Sigmoid colon (tissue), 4 donors: ENCODE measurements around the gene TFF2.

ENCODE experiments used
- POLR2A ChIP-seq, 2 donors: fragments of 450-650 bp; IDR thresholded peaks; one replicate each; pipeline ENCODE4 v1.6.1; 2016; ENCODE audit warnings: antibody characterized with exemption in 2 of 2, mild to moderate bottlenecking in 2 of 2, moderate library complexity in 2 of 2
- POLR2AphosphoS5 ChIP-seq, 4 donors: sonication (generic); formaldehyde crosslinking; IDR thresholded peaks; one replicate each; pipeline ENCODE4 v1.6.1; 2017; ENCODE audit warnings: antibody characterized with exemption in 4 of 4
- TF ChIP-seq, protein P1 (sequence below), 4 experiments: fragments of 450-650 bp in 3 of 4; fragments of 200-600 bp in 1 of 4; IDR thresholded peaks; one replicate each; pipeline ENCODE4 v1.5.1; 2016 to 2019; ENCODE audit warnings: antibody characterized with exemption in 4 of 4, mild to moderate bottlenecking in 3 of 4, moderate library complexity in 2 of 4

DNA sequence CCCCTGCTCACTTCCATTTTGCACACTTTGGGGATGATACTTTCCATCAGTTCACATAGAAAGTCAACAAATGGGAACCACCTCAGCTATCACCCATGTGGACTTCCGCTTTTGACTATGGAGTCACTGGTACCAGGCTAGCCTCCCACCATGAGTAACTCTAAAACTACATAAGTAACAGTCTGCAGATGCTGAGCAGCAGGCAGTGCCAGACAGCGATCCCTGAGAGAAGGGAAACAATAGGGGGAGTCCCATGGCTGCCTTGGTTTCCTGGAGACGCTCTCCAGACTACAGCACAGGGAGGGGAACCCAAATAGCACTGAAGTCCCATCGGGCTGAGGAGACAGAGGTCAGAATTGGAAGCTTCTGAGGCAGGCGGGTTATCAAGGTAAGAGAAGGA lies 2.8 kb upstream of the TFF2 start:
- TF ChIP-seq POLR2A (IDR thresholded peaks at IDR 0.05), result no peak
- TF ChIP-seq, protein P1, sequence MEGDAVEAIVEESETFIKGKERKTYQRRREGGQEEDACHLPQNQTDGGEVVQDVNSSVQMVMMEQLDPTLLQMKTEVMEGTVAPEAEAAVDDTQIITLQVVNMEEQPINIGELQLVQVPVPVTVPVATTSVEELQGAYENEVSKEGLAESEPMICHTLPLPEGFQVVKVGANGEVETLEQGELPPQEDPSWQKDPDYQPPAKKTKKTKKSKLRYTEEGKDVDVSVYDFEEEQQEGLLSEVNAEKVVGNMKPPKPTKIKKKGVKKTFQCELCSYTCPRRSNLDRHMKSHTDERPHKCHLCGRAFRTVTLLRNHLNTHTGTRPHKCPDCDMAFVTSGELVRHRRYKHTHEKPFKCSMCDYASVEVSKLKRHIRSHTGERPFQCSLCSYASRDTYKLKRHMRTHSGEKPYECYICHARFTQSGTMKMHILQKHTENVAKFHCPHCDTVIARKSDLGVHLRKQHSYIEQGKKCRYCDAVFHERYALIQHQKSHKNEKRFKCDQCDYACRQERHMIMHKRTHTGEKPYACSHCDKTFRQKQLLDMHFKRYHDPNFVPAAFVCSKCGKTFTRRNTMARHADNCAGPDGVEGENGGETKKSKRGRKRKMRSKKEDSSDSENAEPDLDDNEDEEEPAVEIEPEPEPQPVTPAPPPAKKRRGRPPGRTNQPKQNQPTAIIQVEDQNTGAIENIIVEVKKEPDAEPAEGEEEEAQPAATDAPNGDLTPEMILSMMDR (IDR thresholded peaks at IDR 0.05), result no peak
- no peak for TF ChIP-seq POLR2AphosphoS5 (IDR thresholded peaks at IDR 0.05)
